OCI-LY7 (cell line): ENCODE data around the gene NUP43. TPM values are rescaled to one million over a fixed set of nuclear protein-coding genes. Genes with fewer than 3 reads are reported as not detected.
A peak's percentile ranks its signal among the peaks of the same experiment; 100 is the strongest.
"Not testable (repeated sequence)": the region's sequence is repeated elsewhere in the genome, so short reads cannot be mapped to it uniquely, and the experiment has no call there.

Experiments
- BruUV-seq: library from RNA; stranded (reverse); fragments of 400-500 nt; replicated peaks from 2 replicates; lab custom pipeline; 2021; lab: Mats Ljungman, UMichigan
- CTCF ChIA-PET: fragments of 300-600 bp; sonication (Branson Sonifier 250); formaldehyde crosslinking; loops from one replicate; lab custom pipeline; 2022; ENCODE audit warnings: antibody characterized with exemption; ENCODE audit not compliant: unreplicated experiment; lab: Charles Lee
- POLR2A ChIA-PET: fragments of 300-600 bp; sonication (Branson Sonifier 250); formaldehyde crosslinking; loops from one replicate; lab custom pipeline; 2022; ENCODE audit warnings: antibody characterized with exemption; lab: Charles Lee
- DNase-seq: peaks from one replicate; pipeline ENCODE4 v3.0.0-alpha.2; 2015; ENCODE audit warnings: low spot score
- H2AFZ ChIP-seq: fragments of 200-600 bp; sonication (generic), shearing (Covaris generic); 2 replicates; pipeline ENCODE4 v1.6.1; 2014; ENCODE audit warnings: mild to moderate bottlenecking, antibody characterized with exemption, low read length, moderate library complexity
- H3K27ac ChIP-seq: fragments of 200-600 bp; sonication (generic); 2 replicates; pipeline ENCODE4 v1.5.1; 2014; ENCODE audit warnings: mixed run types, low read depth, mild to moderate bottlenecking, moderate library complexity, low read length, inconsistent platforms; ENCODE audit not compliant: poor library complexity, severe bottlenecking
- H3K36me3 ChIP-seq: fragments of 200-600 bp; sonication (generic); 2 replicates; pipeline ENCODE4 v1.6.1; 2014; ENCODE audit warnings: mild to moderate bottlenecking, antibody characterized with exemption, low read length, moderate library complexity, mixed read lengths; ENCODE audit not compliant: insufficient read depth
- H3K4me1 ChIP-seq: fragments of 200-600 bp; sonication (generic); 2 replicates; pipeline ENCODE4 v1.5.1; 2014; ENCODE audit warnings: mild to moderate bottlenecking, low read length; ENCODE audit not compliant: insufficient read depth, poor library complexity, severe bottlenecking
- H3K4me2 ChIP-seq: fragments of 200-600 bp; sonication (generic); 2 replicates; pipeline ENCODE4 v1.6.1; 2014; ENCODE audit warnings: mild to moderate bottlenecking, low read length
- H3K4me3 ChIP-seq: fragments of 200-600 bp; sonication (generic); 2 replicates; pipeline ENCODE4 v1.5.1; 2014; ENCODE audit warnings: mild to moderate bottlenecking, low read depth, low read length; ENCODE audit not compliant: poor library complexity, severe bottlenecking
- H3K79me2 ChIP-seq: fragments of 200-600 bp; sonication (generic); 2 replicates; pipeline ENCODE4 v1.6.1; 2016; ENCODE audit warnings: low read depth, mild to moderate bottlenecking, low read length, moderate library complexity, mixed read lengths; ENCODE audit not compliant: insufficient read depth
- H3K9me2 ChIP-seq: fragments of 200-600 bp; sonication (generic); 2 replicates; pipeline ENCODE4 v1.6.1; 2016; ENCODE audit warnings: mild to moderate bottlenecking, low read length, mixed read lengths; ENCODE audit not compliant: insufficient read depth
- H3K9me3 ChIP-seq: fragments of 200-600 bp; sonication (generic); 2 replicates; pipeline ENCODE4 v1.6.1; 2014; ENCODE audit warnings: mild to moderate bottlenecking, mixed run types, low read length, mixed read lengths
- H4K20me1 ChIP-seq: fragments of 200-600 bp; sonication (generic); 2 replicates; pipeline ENCODE4 v1.6.1; 2014; ENCODE audit warnings: mild to moderate bottlenecking, antibody characterized with exemption, low read length, moderate library complexity, mixed read lengths; ENCODE audit not compliant: insufficient read depth
- CTCF ChIP-seq: fragments of 200-600 bp; sonication (generic); conservative IDR thresholded peaks from 2 replicates; pipeline ENCODE4 v1.5.1; 2014; ENCODE audit warnings: mild to moderate bottlenecking, antibody characterized with exemption, low read length, moderate library complexity, mixed read lengths
- EZH2phosphoT487 ChIP-seq: fragments of 200-600 bp; sonication (generic); IDR thresholded peaks from 2 replicates; pipeline ENCODE4 v1.6.1; 2018; ENCODE audit warnings: low read depth, borderline replicate concordance, mild to moderate bottlenecking, mixed run types, antibody characterized with exemption, low read length, moderate library complexity, mixed read lengths
- intact Hi-C: fragments of 100-400 bp; cut with micrococcal nuclease; formaldehyde crosslinking; loops from one replicate; pipeline ENCODE4 v1.10.0; 2022; ENCODE audit not compliant: unreplicated experiment
- total RNA-seq, 2 experiments: library from RNA; depleted of rRNA in 1 of 2; stranded (reverse); fragments of >200 nt in 1 of 2; shearing (Covaris generic) in 1 of 2; gene quantifications; 2 replicates each; pipeline ENCODE4 v1.2.3, GENCODE V29; 2014 to 2022

NUP43 gene
- total RNA-seq, 2 experiments from 2014 or later = 28.6 to 73.0 TPM

GRCh38 chr6:149683256-149683859 is 63.0 kb downstream of the NUP43 start:
- ChIA-PET CTCF (no interaction called here), POLR2A (interaction anchor here (0.5 to 1.6 kb wide), 4 partner anchors 16 to 90 kb away, joined by 3 to 6 read pairs (median 3); no protein-coding TSS in a partner anchor)
- no peak for TF ChIP-seq CTCF
- TF ChIP-seq EZH2phosphoT487 = no peak
- Histone ChIP-seq H2AFZ (no peak overlapping the region), H3K4me1 (peaks cover 5% of the 10 kb centered on the region), H3K4me2 (no peak overlapping the region), H3K4me3 (no peak overlapping the region), H3K79me2 (peaks cover 32% of the 10 kb centered on the region; the same call in 1 of the 2 replicates), H3K9me3 (no peaks in the 10 kb centered on the region), H3K27ac (no peak overlapping the region), H3K9me2 (no peaks in the 10 kb centered on the region), H4K20me1 (no peaks in the 10 kb centered on the region), H3K36me3 (peaks cover 65% of the 10 kb centered on the region)
- BruUV-seq = TSS peak; percentile 54
- intact Hi-C loops = no loop called here
- no peak for DNase-seq

- Histone ChIP-seq H3K36me3 (peaks cover 75% of the 10 kb centered on the region), H3K79me2 (peaks cover 32% of the 10 kb centered on the region; the same call in 1 of the 2 replicates)
- H3K4me1 ChIP-seq, CTCF ChIA-PET, H2AFZ ChIP-seq, intact Hi-C loops, H3K9me2 ChIP-seq, H3K4me3 ChIP-seq, H3K9me3 ChIP-seq, H4K20me1 ChIP-seq, H3K4me2 ChIP-seq, H3K27ac ChIP-seq, BruUV-seq, DNase-seq: not testable (repeated sequence)
- POLR2A ChIA-PET = interaction anchor here (0.6 to 1.0 kb wide), 3 partner anchors 11 to 1206 kb away, joined by 3 to 5 read pairs (median 3); no protein-coding TSS in a partner anchor
Measured at GRCh38 chr6:149681845-149682244, 64.5 kb downstream of the NUP43 start.

GRCh38 chr6:149681209-149681608 is 65.1 kb downstream of the NUP43 start:
- POLR2A ChIA-PET = interaction anchor here (0.5 to 1.0 kb wide), 3 partner anchors 11 to 23 kb away, joined by 3 to 5 read pairs (median 3); no protein-coding TSS in a partner anchor
- intact Hi-C loops = no loop called here
- H3K4me2 ChIP-seq = no peak overlapping the region
- H3K36me3 ChIP-seq = peaks cover 76% of the 10 kb centered on the region
- peaks cover 5% of the 10 kb centered on the region for H3K4me1 ChIP-seq
- CTCF ChIA-PET = no interaction called here
- no peak for TF ChIP-seq CTCF
- TF ChIP-seq EZH2phosphoT487 = no peak
- H3K4me3 ChIP-seq = no peak overlapping the region
- H3K79me2 ChIP-seq = peaks cover 29% of the 10 kb centered on the region; the same call in 1 of the 2 replicates
- no TSS peak for BruUV-seq
- H4K20me1 ChIP-seq = no peaks in the 10 kb centered on the region
- DNase-seq = no peak
- no peak overlapping the region for H2AFZ ChIP-seq
- H3K9me2 ChIP-seq = no peaks in the 10 kb centered on the region
- no peaks in the 10 kb centered on the region for H3K9me3 ChIP-seq
- no peak overlapping the region for H3K27ac ChIP-seq
